Measurements from ENCODE around the gene FUT9. TPM values are rescaled to one million over a fixed set of nuclear protein-coding genes. Genes with fewer than 3 reads are reported as not detected.

The FUT9 gene
- total and polyA plus RNA-seq, 2 of the 8 experiments (the other 6 are each of a cell fraction or from before 2014, with no cell fraction given): 0.85 to 4.9 TPM

DNA sequence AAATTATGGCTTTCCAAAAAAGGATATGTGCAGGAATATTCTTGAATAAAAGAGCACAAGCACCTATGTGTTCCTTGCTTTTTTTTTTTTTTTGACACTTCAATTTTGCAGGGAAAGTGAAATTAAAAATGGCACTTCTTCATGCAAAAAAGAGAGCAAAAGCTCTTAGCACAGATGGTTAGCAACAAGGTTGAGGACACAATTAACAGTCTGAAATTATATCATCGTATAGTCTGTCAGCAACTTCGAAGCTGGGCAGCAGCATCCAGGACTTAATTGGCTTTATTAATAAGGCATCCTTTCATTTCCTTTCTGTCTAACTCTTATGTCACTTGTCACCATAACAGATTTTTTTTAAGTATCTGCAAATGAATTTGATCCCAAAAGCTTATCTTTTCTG lies 122.6 kb downstream of the FUT9 start (continued):
- TF ChIP-seq BACH1 (IDR thresholded peaks at IDR 0.05; ENCODE audit: low read length): no peak
- no peak for TF ChIP-seq SRF (IDR thresholded peaks at IDR 0.05; ENCODE audit: low read depth, low read length)
- TF ChIP-seq GABPA (IDR thresholded peaks at IDR 0.05; ENCODE audit: borderline replicate concordance, insufficient read depth, low read length): no peak
- TF ChIP-seq, protein P1, sequence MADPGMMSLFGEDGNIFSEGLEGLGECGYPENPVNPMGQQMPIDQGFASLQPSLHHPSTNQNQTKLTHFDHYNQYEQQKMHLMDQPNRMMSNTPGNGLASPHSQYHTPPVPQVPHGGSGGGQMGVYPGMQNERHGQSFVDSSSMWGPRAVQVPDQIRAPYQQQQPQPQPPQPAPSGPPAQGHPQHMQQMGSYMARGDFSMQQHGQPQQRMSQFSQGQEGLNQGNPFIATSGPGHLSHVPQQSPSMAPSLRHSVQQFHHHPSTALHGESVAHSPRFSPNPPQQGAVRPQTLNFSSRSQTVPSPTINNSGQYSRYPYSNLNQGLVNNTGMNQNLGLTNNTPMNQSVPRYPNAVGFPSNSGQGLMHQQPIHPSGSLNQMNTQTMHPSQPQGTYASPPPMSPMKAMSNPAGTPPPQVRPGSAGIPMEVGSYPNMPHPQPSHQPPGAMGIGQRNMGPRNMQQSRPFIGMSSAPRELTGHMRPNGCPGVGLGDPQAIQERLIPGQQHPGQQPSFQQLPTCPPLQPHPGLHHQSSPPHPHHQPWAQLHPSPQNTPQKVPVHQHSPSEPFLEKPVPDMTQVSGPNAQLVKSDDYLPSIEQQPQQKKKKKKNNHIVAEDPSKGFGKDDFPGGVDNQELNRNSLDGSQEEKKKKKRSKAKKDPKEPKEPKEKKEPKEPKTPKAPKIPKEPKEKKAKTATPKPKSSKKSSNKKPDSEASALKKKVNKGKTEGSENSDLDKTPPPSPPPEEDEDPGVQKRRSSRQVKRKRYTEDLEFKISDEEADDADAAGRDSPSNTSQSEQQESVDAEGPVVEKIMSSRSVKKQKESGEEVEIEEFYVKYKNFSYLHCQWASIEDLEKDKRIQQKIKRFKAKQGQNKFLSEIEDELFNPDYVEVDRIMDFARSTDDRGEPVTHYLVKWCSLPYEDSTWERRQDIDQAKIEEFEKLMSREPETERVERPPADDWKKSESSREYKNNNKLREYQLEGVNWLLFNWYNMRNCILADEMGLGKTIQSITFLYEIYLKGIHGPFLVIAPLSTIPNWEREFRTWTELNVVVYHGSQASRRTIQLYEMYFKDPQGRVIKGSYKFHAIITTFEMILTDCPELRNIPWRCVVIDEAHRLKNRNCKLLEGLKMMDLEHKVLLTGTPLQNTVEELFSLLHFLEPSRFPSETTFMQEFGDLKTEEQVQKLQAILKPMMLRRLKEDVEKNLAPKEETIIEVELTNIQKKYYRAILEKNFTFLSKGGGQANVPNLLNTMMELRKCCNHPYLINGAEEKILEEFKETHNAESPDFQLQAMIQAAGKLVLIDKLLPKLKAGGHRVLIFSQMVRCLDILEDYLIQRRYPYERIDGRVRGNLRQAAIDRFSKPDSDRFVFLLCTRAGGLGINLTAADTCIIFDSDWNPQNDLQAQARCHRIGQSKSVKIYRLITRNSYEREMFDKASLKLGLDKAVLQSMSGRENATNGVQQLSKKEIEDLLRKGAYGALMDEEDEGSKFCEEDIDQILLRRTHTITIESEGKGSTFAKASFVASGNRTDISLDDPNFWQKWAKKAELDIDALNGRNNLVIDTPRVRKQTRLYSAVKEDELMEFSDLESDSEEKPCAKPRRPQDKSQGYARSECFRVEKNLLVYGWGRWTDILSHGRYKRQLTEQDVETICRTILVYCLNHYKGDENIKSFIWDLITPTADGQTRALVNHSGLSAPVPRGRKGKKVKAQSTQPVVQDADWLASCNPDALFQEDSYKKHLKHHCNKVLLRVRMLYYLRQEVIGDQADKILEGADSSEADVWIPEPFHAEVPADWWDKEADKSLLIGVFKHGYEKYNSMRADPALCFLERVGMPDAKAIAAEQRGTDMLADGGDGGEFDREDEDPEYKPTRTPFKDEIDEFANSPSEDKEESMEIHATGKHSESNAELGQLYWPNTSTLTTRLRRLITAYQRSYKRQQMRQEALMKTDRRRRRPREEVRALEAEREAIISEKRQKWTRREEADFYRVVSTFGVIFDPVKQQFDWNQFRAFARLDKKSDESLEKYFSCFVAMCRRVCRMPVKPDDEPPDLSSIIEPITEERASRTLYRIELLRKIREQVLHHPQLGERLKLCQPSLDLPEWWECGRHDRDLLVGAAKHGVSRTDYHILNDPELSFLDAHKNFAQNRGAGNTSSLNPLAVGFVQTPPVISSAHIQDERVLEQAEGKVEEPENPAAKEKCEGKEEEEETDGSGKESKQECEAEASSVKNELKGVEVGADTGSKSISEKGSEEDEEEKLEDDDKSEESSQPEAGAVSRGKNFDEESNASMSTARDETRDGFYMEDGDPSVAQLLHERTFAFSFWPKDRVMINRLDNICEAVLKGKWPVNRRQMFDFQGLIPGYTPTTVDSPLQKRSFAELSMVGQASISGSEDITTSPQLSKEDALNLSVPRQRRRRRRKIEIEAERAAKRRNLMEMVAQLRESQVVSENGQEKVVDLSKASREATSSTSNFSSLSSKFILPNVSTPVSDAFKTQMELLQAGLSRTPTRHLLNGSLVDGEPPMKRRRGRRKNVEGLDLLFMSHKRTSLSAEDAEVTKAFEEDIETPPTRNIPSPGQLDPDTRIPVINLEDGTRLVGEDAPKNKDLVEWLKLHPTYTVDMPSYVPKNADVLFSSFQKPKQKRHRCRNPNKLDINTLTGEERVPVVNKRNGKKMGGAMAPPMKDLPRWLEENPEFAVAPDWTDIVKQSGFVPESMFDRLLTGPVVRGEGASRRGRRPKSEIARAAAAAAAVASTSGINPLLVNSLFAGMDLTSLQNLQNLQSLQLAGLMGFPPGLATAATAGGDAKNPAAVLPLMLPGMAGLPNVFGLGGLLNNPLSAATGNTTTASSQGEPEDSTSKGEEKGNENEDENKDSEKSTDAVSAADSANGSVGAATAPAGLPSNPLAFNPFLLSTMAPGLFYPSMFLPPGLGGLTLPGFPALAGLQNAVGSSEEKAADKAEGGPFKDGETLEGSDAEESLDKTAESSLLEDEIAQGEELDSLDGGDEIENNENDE (IDR thresholded peaks at IDR 0.05; ENCODE audit: insufficient replicate concordance, low read length): no peak
